IMR-90 (cell line): ENCODE data around the gene CCNDBP1. TPM values are rescaled to one million over a fixed set of nuclear protein-coding genes. Genes with fewer than 3 reads are reported as not detected.

Source experiments
- ATAC-seq: fragments of 200-7000 bp; cut with Tn5 transposase; 2 replicates; pipeline ENCODE4 v1.9.1; 2020; ENCODE audit warnings: low read depth, mild to moderate bottlenecking, moderate library complexity
- BruUV-seq: library from RNA; stranded (reverse); fragments of 400-500 nt; replicated peaks from 2 replicates; lab custom pipeline; 2021; lab: Mats Ljungman, UMichigan
- CTCF ChIA-PET: fragments of 300-600 bp; formaldehyde crosslinking; extraction: SDS; loops from one replicate; lab custom pipeline; 2021; ENCODE audit warnings: antibody characterized with exemption; lab: Yijun Ruan, JAX
- POLR2A ChIA-PET: fragments of 300-600 bp; sonication (Branson Sonifier 250); formaldehyde crosslinking; loops from one replicate; lab custom pipeline; 2022; ENCODE audit warnings: antibody characterized with exemption; ENCODE audit not compliant: unreplicated experiment; lab: Charles Lee
- DNase-seq: peaks from one replicate; pipeline ENCODE4 v3.0.0; 2013
- H2AFZ ChIP-seq: replicated peaks from 2 replicates; pipeline ENCODE3; 2013; ENCODE audit warnings: low read length, mild to moderate bottlenecking; ENCODE audit not compliant: poor library complexity
- H2AK5ac ChIP-seq: 2 replicates; pipeline ENCODE4 v1.6.1; 2013; ENCODE audit warnings: low read depth, low read length, inconsistent platforms
- H2AK9ac ChIP-seq: replicated peaks from 2 replicates; pipeline ENCODE3; 2013; ENCODE audit warnings: mild to moderate bottlenecking, low read depth, low read length, moderate library complexity; ENCODE audit not compliant: poor library complexity
- H2BK120ac ChIP-seq: 2 replicates; pipeline ENCODE4 v1.6.1; 2013; ENCODE audit warnings: low read depth, low read length, inconsistent platforms
- H2BK15ac ChIP-seq: 3 replicates; pipeline ENCODE4 v1.6.1; 2013; ENCODE audit warnings: low read depth, low read length, inconsistent platforms
- H2BK20ac ChIP-seq: 2 replicates; pipeline ENCODE4 v1.6.1; 2013; ENCODE audit warnings: low read depth, mild to moderate bottlenecking, inconsistent platforms, low read length, moderate library complexity
- H2BK5ac ChIP-seq: 2 replicates; pipeline ENCODE4 v1.6.1; 2013; ENCODE audit warnings: mild to moderate bottlenecking, low read depth, low read length, inconsistent platforms; ENCODE audit not compliant: poor library complexity, severe bottlenecking
- H3K14ac ChIP-seq: replicated peaks from 2 replicates; pipeline ENCODE4 v1.6.1; 2013; ENCODE audit warnings: low read depth, low read length, inconsistent platforms
- H3K18ac ChIP-seq: 2 replicates; pipeline ENCODE4 v1.6.1; 2013; ENCODE audit warnings: low read depth, low read length, control low read depth
- H3K23ac ChIP-seq: 2 replicates; pipeline ENCODE4 v1.6.1; 2013; ENCODE audit warnings: low read depth, low read length, inconsistent platforms
- H3K27ac ChIP-seq: 2 replicates; pipeline ENCODE4 v1.5.1; 2013; ENCODE audit warnings: mild to moderate bottlenecking, control low read depth, low read length; ENCODE audit not compliant: insufficient read depth
- H3K27me3 ChIP-seq: 2 replicates; pipeline ENCODE4 v1.6.1; 2013; ENCODE audit warnings: low read length; ENCODE audit not compliant: control insufficient read depth, insufficient read depth
- H3K36me3 ChIP-seq: 2 replicates; pipeline ENCODE4 v1.6.1; 2013; ENCODE audit warnings: low read length, mixed read lengths; ENCODE audit not compliant: control insufficient read depth, insufficient read depth
- H3K4ac ChIP-seq: 2 replicates; pipeline ENCODE4 v1.6.1; 2013; ENCODE audit warnings: low read depth, low read length, inconsistent platforms
- H3K4me1 ChIP-seq: 2 replicates; pipeline ENCODE4 v1.6.1; 2013; ENCODE audit warnings: low read length, mixed read lengths; ENCODE audit not compliant: control insufficient read depth, insufficient read depth
- H3K4me2 ChIP-seq: 2 replicates; pipeline ENCODE4 v1.6.1; 2013; ENCODE audit warnings: low read depth, mild to moderate bottlenecking, control low read depth, low read length, moderate library complexity
- H3K4me3 ChIP-seq: 2 replicates; pipeline ENCODE4 v1.5.1; 2013; ENCODE audit warnings: low read depth, mild to moderate bottlenecking, control low read depth, low read length, moderate library complexity; ENCODE audit not compliant: insufficient read depth
- H3K56ac ChIP-seq: 2 replicates; pipeline ENCODE4 v1.6.1; 2013; ENCODE audit warnings: low read length, inconsistent platforms; ENCODE audit not compliant: insufficient read depth; ENCODE audit errors: extremely low read depth
- H3K79me1 ChIP-seq, 2 experiments: 2 replicates each; pipeline ENCODE4 v1.6.1; 2013; ENCODE audit warnings: low read length in 2 of 2, inconsistent platforms in 1 of 2, low read depth in 1 of 2
- H3K9ac ChIP-seq: 2 replicates; pipeline ENCODE4 v1.6.1; 2013; ENCODE audit warnings: low read depth, low read length, control low read depth
- H3K9me1 ChIP-seq: 2 replicates; pipeline ENCODE4 v1.6.1; 2013; ENCODE audit warnings: low read length, inconsistent platforms; ENCODE audit not compliant: insufficient read depth
- H3K9me3 ChIP-seq: 2 replicates; pipeline ENCODE4 v1.6.1; 2013; ENCODE audit warnings: low read length; ENCODE audit not compliant: control insufficient read depth, insufficient read depth
- H4K20me1 ChIP-seq: 2 replicates; pipeline ENCODE4 v1.6.1; 2013; ENCODE audit warnings: low read length, inconsistent platforms; ENCODE audit not compliant: insufficient read depth
- H4K5ac ChIP-seq: 2 replicates; pipeline ENCODE4 v1.6.1; 2013; ENCODE audit warnings: mild to moderate bottlenecking, low read depth, low read length, control low read depth
- H4K8ac ChIP-seq, 2 experiments: 2 replicates each; pipeline ENCODE4 v1.6.1; 2013; ENCODE audit warnings: low read depth in 2 of 2, low read length in 2 of 2, control low read depth in 1 of 2, inconsistent platforms in 1 of 2
- H4K91ac ChIP-seq: 2 replicates; pipeline ENCODE4 v1.6.1; 2013; ENCODE audit warnings: low read depth, low read length, inconsistent platforms; ENCODE audit not compliant: insufficient read depth
- BHLHE40 ChIP-seq: fragments of 150-350 bp; IDR thresholded peaks from 2 replicates; pipeline ENCODE4 v1.6.1; 2016; ENCODE audit warnings: mild to moderate bottlenecking, low read depth, low read length
- CEBPB ChIP-seq: IDR thresholded peaks from 2 replicates; pipeline ENCODE4 v1.6.1; 2012; ENCODE audit warnings: low read depth, low read length, improper control_type of control experiment
- CHD1 ChIP-seq: IDR thresholded peaks from 2 replicates; pipeline ENCODE4 v1.6.1; 2012; ENCODE audit warnings: low read depth, low read length, improper control_type of control experiment
- CTCF ChIP-seq: conservative IDR thresholded peaks from 2 replicates; pipeline ENCODE4 v1.5.1; 2012; ENCODE audit warnings: mild to moderate bottlenecking, low read depth, low read length, improper control_type of control experiment
- ELK1 ChIP-seq: fragments of 150-350 bp; IDR thresholded peaks from 2 replicates; pipeline ENCODE4 v1.6.1; 2016; ENCODE audit warnings: low read depth, mild to moderate bottlenecking, low read length, moderate library complexity, borderline replicate concordance
- MAFK ChIP-seq: IDR thresholded peaks from 2 replicates; pipeline ENCODE4 v1.6.1; 2012; ENCODE audit warnings: low read depth, low read length, improper control_type of control experiment
- NFE2L2 ChIP-seq: fragments of 150-350 bp; IDR thresholded peaks from 2 replicates; pipeline ENCODE4 v1.6.1; 2016; ENCODE audit warnings: low read depth, mild to moderate bottlenecking, low read length
- RAD21 ChIP-seq: IDR thresholded peaks from 2 replicates; pipeline ENCODE4 v1.6.1; 2012; ENCODE audit warnings: low read length, improper control_type of control experiment
- RCOR1 ChIP-seq: IDR thresholded peaks from 2 replicates; pipeline ENCODE4 v1.6.1; 2012; ENCODE audit warnings: mild to moderate bottlenecking, low read length, improper control_type of control experiment; ENCODE audit not compliant: insufficient replicate concordance
- USF2 ChIP-seq: fragments of 150-350 bp; IDR thresholded peaks from 2 replicates; pipeline ENCODE4 v1.6.1; 2017; ENCODE audit warnings: mild to moderate bottlenecking, antibody characterized with exemption, low read length, low read depth
- WGBS, 2 experiments: methylation state at CpG; one replicate each; pipeline versions ENCODE4 v1.1.5 to v1.1.7; 2013; ENCODE audit warnings: missing lambda C conversion rate in 2 of 2; ENCODE audit not compliant: insufficient read length in 1 of 2; ENCODE audit errors: extremely low coverage in 2 of 2; 5-methylcytosine and 5-hydroxymethylcytosine counted together
- dilution Hi-C: fragments of 300-500 bp; cut with HindIII; formaldehyde crosslinking; loops from one replicate; pipeline ENCODE4 v1.14.3; 2018; ENCODE audit warnings: low sequenced_read_pairs; ENCODE audit not compliant: unreplicated experiment
- in situ Hi-C: fragments of 300-500 bp; cut with MboI; formaldehyde crosslinking; loops from 3 replicates; pipeline ENCODE4 v1.14.3; 2019; ENCODE audit warnings: low sequenced_read_pairs, inconsistent platforms, mixed read lengths
- intact Hi-C: fragments of 100-400 bp; cut with micrococcal nuclease; formaldehyde crosslinking; loops from 2 replicates; pipeline ENCODE4 v1.10.0; 2022
- polyA plus RNA-seq, 3 experiments: library from polyadenylated mRNA; depleted of rRNA; stranded (reverse); fragments of >200 nt; gene quantifications; 2 replicates each; pipeline ENCODE4 v1.2.3, GENCODE V29; 2012; ENCODE audit warnings: low replicate concordance in 1 of 3
- total RNA-seq: library from RNA; depleted of rRNA; stranded (reverse); fragments of >200 nt; gene quantifications from 2 replicates; pipeline ENCODE4 v1.2.3, GENCODE V29; 2012

CCNDBP1 gene
- total and polyA plus RNA-seq, 2 of the 4 experiments (the other 2 are of a cell fraction), result 34.9 to 40.3 TPM

- no peak for TF ChIP-seq USF2
- no peak for TF ChIP-seq NFE2L2
Observed at GRCh38 chr15:43219929-43220928, 35.0 kb downstream of the CCNDBP1 start (continued).

- Histone ChIP-seq H4K91ac (no peak within 1 kb of the TSS), H3K79me1 (no peaks in the 10 kb centered on the region), H3K4ac (no peak within 1 kb of the TSS), H2AK5ac (no peak within 1 kb of the TSS), H2BK120ac (no peak within 1 kb of the TSS), H4K8ac (no peak within 1 kb of the TSS), H3K36me3 (no peaks in the 10 kb centered on the region), H3K9me3 (no peaks in the 10 kb centered on the region), H3K27me3 (peaks cover 42% of the 10 kb centered on the region), H2AFZ (no peak within 1 kb of the TSS), H3K18ac (no peak within 1 kb of the TSS), H2BK5ac (no peak within 1 kb of the TSS), H3K9me1 (no peaks in the 10 kb centered on the region), H3K9ac (no peak within 1 kb of the TSS), H3K4me2 (no peak within 1 kb of the TSS), H3K4me1 (no peaks in the 10 kb centered on the region), H2BK20ac (no peak within 1 kb of the TSS), H2BK15ac (no peak within 1 kb of the TSS), H2AK9ac (no peak within 1 kb of the TSS), H3K56ac (no peak within 1 kb of the TSS), H3K14ac (no peak within 1 kb of the TSS), H4K5ac (no peak within 1 kb of the TSS), H3K23ac (no peak within 1 kb of the TSS), H4K20me1 (no peaks in the 10 kb centered on the region), H3K27ac (no peak within 1 kb of the TSS), H3K4me3 (no peak within 1 kb of the TSS)
- in situ Hi-C loops (no loop called here), dilution Hi-C loops (no loop called here), intact Hi-C loops (no loop called here)
- WGBS, 2 experiments, result no CpG with 5 or more reads among the region's 3 CpGs
- CTCF ChIA-PET, result no interaction called here
- no TSS peak for BruUV-seq
- ATAC-seq, result no peak
- no peak for DNase-seq
- POLR2A ChIA-PET, result no interaction called here
- TF ChIP-seq BHLHE40 (no peak), RCOR1 (no peak), CHD1 (no peak), USF2 (no peak), CTCF (no peak), ELK1 (no peak), MAFK (no peak), CEBPB (no peak), RAD21 (no peak)
Observed at GRCh38 chr15:43220991-43221403, 35.8 kb downstream of the CCNDBP1 start, which contains the start of gene EPB42. TSS of gene EPB42 (minus strand) at chr15:43221018. CDS start at chr15:43220825, 193 bp downstream.
